ENCODE data around the gene UNKL. TPM values are rescaled to one million over a fixed set of nuclear protein-coding genes. Genes with fewer than 3 reads are reported as not detected.
"Not testable (repeated sequence)": the region's sequence is repeated elsewhere in the genome, so short reads cannot be mapped to it uniquely, and the experiment has no call there.

The UNKL gene
- polyA plus RNA-seq, 1 donor = 7.5 TPM

DNA sequence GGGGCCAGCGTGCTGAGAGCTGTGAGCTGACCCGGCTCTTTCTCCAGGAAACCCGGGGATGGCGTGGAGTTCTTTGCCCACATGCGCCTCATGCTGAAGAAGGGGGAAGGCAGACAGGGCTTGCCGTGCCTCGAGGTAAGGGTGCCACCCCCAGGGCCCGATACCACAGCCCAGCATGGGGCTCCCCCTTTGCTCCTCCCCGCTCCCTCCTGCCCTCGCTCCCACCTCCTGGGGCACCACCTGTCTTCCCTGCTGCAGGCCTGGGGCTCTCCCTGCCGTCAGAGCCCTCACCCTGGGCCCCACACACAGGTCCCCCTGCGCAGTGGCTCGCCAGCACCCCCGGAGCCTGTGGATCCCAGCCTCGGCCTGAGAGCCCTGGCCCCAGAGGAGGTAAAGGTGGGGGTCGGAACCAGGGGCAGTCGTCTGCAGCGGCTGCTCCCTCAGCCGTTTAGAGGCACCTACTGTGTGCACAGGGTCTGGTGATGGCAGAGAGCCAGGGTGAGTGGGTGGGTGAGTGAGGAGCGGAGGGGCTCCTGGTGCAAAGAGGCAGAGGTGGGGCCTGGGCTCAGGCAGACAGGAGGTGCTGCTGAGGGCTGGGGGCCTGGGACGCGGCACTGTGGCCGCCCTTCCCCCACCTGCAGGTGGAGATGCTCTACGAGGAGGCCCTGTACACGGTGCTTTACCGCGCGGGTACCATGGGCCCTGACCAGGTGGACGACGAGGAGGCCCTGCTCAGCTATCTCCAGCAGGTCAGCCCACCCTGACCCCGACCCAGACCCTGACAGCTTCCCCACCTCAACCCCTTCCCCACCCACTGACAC lies 75.4 kb downstream of the UNKL start:
- no peak for DNase-seq (ENCODE audit: low read depth)

DNA sequence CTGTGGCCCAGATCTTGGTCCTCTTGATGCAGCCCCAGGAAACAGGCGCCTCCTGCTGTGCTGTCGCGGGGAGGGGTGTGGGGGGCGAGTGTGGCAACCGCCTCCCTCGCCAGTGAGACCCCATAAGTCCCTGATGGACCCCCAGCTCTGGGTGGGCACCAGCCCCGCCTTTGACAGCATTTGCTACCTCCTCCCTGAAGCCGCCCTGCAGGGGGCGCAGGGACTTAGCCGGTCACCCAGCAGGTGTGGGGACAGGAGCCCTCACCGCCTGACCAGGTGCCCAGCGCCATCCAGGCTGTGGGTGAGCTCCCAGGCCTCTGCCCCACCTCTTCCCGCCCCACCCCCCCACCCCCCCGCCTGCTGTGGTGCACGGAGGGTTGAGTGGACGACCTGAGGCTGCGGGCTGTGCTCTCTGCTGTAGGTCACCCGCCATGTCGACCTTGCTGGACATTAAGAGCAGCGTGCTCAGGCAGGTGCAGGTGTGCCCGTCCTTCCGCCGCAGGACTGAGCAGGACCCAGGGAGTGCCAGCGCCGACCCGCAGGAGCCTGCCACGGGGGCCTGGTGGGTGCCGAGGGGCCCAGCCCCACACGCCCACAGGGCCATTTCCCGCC lies 76.3 kb downstream of the UNKL start:
- DNase-seq (ENCODE audit: low read depth) = no peak

DNA sequence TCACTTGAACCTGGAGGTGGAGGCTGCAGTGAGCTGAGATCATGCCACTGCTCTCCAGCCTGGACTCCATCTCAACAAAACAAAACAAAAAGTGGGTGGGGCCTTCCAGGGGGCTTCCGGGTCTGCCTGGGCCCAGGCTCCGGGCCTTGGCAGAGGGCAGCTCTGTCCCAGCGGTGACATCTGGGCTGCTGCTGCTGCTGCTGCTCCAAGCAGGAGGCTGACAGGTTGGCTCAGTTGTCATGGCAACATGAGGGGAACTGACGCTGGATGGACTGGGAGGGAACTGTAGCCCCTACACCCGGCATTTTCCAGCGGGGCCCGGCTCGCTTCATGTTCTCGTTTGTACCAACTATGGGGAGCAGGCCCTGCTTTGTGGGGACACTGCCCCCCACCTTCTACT lies 77.0 kb downstream of the UNKL start:
- no peak for DNase-seq (ENCODE audit: low read depth)

DNA sequence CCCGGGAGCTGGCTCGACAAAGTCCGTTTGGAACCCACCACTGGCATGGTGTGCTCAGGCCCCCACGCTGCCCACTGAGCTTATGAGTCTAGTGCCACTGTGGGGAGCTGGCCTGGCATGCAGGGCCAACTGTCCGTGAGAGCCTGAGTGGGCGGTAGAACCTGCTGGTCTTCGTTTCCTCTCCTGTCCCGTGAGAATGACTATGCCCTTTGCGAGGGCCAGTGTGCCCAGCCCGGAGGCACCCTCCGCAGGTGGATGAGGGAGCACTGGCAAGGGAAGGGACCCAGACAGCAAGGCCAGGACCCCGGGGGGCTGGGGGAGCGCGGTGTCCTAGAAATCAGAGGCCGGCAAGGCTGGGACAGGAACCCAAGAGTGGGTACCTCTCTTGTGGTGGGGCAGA lies 77.9 kb downstream of the UNKL start:
- DNase-seq (ENCODE audit: low read depth) = no peak

DNA sequence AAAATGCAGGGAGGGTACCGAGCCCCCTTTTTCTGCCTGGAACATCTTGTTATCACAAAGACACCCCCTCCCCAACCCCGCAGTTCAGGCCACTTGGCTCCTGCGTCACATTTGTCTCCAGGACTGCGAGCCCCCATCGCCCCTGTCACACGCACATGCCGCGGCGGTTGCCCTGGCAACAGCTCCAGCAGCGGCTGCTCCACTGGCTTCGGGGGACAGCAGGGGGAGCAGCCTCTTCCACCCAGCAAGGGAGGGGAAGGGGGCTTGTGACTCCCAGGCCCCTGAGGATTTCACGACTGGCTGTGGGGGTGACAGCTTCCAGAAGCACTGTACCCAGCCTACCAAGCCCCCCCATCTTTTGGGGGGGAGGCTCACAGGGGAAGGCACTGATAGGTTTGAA lies 78.5 kb downstream of the UNKL start:
- DNase-seq (ENCODE audit: low read depth) = no peak

DNA sequence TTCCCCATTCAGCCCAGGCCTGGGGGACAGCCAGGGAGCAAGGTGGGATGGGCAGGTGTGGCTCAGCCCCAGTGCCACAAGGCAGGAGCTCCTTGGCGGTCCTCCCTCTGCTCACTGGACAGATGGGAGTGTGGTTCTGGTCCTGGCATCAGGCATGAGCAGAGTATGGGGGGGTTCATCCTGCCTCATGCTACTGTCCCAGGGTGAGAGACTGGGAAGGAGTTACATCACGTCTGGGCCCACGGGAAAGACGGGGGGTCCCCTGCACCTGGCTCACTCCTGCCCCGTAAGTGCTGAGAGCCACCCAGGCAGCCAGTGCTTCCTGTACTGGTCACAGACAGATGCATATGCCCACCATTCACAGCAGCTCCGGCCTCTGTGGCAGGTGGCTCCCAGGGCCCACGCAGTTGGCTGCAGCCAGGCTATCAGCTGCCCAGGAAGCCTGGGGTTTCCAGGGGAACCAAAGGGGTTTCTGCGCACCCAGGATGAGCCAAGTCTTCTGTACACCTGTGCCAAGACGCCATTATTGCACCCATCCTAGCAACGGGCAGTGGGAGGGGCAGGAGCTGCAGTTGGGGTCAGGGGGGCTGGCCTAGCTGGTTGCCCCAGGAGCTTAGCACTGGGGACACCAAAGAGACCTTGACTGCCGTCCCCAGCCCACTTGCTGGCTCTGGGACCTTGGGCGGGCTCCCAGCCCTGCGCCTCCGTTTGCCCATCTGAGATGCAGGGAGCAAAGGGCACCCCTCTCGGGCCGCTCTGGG lies 79.1 kb downstream of the UNKL start:
- no peak for DNase-seq (ENCODE audit: low read depth)

DNA sequence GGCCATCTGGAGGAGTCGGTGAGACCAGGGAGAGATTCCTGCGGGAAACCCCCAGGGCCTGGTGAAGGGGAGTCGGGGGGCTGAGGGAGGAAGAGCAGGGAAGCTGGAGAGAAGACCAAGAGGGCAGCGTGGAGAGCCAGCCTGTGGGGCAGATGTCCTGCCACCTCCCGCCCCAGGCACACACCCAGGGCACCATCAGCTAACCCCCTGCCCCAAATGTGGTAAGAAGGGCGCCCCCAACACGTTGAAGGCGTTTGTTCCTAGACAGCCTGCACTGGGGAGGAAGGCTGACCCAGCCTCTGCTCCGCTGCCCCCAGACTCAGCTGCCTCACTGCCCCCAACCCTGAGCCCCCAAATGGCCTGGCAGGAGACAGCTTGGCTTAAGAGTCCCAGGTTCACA lies 79.8 kb downstream of the UNKL start:
- no peak for DNase-seq (ENCODE audit: low read depth)

DNA sequence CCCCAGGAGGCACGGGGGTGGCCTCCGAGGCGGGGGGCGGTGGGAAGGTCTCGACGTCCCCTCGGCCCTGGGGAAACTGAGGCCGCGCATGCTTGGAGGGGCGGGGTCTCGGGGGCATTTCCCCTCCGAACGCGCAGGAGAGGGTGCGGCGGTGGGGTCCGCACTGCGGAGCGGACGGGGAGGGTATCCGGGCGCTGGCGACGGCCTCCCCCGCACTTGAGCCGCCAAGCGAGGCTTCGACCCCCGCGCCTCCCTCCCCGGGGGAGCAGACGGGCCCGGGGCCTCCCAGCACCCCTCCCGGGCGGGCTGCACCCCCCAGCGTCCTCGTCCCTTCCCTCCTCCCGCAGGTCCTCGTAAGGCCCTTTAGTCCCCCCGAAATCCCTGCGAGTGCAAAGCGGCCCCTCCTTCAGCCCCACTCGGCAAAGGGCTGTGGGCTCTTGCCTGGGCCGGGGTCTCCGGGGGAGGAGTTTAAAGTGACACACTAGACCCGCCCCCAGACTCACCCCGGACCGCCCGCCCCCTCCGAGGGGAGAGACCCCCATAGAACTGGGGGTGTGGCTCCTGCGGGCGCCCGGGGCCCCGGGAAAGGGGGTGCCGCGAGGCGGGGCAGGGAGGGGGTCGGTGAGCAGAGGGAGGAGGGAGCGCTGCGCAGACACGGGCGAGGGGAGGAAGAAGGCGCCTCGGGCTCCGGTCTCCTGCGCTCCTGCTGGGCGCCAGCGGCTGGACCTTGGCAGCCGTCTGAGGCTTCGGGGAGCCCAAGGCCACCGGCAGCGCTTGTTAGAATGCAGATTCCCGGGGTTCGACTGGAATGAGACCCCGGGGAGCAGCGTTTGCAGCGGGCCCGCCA lies 80.4 kb downstream of the UNKL start:
- no peak for DNase-seq (ENCODE audit: low read depth)

DNA sequence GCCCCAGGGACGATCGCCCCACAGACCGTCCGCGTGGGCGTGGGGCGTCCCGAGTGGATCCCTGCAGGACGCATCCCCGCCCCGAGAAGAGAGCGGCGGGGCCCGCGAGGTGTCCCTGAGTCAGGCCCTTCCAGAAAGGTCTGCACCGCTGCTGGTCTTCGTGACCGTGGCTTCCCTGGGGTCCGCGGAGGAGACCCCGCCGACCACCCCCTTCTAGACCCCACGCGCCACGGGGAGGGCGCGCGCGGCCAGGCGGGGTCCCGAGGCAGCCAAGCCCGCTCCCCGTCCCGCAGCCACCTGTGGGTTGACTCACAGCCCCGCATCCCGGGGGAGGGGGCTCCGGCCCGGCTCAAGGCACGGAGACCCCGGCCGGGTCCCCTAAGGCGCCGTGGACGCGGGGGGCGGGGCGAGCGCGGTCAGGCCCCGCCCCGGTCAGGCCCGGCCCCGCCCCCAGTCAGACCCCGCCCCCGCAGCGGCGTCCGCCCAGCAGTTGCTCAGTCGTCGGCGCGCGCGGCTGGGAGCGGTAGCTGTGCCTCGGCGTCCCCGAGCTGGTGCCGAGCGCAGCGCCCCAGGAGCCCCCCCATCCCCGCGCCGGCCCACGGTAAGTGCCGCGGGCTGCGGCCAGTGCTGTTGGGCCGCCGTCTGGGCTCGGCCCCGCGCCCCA lies 81.2 kb downstream of the UNKL start, which contains the start of gene BAIAP3:
Gene BAIAP3 (plus strand): TSS at position 497 of the 664 bp plus-strand sequence. CDS start 4,905 bp downstream, outside the sequence.
- no peak for DNase-seq (ENCODE audit: low read depth)

DNA sequence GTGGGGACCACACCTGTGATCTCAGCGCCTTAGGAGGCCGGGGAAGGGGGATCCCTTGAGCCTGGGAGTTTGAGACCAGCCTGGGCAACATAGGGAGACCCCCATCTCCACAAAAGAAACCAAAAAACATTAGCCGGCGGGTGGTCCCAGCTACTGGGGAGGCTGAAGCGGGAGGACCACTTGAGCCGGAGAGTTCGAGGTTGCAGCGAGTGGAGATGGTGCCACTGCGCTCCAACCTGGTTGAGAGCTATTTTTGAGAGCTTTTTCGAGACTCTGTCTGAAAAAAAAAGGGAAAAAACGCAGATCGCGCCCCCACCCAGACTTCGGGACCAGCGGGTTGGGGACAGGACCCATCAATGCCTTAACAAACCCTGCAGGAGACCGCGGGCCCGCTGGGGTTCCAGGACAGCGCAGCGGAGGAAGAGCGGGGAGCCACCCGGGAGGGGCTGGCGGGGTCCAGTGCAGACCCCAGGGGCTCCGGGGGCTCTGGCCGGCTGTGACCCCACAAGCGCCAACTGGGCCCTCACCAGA lies 81.8 kb downstream of the UNKL start:
- no peak for DNase-seq (ENCODE audit: low read depth)

DNA sequence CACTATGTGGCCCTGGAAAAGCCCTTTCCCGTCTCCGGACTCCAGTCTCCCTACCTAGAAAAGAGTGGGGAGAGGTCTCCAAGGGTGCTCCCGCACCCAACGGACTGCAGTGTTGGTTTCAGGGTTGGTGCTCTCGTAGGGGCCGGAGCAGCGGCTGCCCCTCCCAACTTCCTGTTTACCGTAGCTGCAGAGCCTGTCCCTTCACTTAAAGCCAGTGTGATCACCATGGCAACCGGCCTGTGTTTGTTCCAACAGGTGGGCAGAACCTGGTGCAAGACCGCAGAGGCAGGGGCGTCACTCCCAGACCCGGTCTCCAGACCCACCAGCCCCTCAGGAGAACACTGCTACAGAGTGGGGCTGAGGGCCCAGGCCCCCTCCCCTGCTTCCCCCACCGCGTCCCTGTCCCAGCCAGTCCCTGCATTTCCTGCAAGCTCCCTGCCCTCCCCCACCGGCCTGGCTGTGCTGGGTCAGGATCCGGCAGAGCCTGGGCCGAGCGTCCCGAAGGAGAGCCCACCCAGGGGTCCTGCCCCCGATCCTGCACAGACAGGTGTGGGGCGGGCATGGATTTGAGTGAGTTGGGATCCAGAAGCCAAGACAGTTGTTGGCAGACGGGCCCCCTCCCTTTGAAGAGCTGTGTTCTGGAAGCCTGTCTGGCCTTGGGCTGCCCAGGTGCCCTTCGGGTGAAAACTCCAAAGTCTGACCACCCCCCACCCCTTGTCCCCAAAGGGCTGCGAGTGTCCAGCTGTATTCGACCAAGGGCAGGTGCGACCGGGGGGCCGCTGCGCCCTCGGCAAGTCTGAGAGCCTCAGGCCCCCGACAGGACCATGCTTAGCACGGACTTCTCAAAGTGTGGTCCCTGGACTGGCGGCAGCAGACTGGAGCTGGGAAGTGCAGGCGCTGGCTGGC lies 82.5 kb downstream of the UNKL start:
- DNase-seq (ENCODE audit: low read depth) = no peak

DNA sequence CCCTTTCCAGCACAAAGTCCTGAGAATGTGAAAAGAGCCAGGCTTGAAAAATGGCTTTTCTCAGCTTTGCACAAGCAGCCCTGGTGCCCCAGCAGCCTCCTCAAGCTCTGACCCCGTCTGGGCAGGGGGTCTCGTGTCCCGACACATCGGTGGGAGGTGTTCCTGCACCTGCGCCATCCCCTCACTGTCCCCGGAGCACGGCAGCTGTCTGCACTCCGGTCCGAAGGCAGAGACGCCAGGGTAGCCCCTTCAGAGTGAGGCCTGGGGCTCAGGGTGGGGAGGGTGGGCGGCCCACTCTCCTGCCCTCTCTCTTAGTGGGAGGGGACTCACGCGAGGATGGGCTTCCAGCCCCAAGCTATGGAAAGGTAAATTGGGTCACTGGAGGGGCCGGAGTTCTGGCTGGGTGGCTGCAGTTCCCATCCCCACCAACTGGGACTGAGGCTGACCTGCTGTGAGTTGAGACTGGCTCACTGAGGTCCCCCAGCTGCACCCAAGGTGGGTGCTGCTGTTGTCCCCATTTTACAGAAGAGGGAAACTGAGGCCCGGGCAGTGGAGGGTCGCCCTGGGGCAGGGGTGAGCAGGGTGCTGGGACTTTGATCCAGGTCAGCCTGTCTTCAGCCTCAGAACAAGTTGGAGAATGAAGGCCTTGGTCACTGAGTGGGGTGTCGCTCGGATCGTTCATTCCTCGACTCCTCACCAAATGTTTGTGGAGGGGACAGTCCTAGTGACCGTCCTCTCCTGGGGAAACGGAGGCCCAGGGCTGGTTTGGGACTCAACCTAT lies 83.4 kb downstream of the UNKL start:
- no peak for DNase-seq (ENCODE audit: low read depth)

DNA sequence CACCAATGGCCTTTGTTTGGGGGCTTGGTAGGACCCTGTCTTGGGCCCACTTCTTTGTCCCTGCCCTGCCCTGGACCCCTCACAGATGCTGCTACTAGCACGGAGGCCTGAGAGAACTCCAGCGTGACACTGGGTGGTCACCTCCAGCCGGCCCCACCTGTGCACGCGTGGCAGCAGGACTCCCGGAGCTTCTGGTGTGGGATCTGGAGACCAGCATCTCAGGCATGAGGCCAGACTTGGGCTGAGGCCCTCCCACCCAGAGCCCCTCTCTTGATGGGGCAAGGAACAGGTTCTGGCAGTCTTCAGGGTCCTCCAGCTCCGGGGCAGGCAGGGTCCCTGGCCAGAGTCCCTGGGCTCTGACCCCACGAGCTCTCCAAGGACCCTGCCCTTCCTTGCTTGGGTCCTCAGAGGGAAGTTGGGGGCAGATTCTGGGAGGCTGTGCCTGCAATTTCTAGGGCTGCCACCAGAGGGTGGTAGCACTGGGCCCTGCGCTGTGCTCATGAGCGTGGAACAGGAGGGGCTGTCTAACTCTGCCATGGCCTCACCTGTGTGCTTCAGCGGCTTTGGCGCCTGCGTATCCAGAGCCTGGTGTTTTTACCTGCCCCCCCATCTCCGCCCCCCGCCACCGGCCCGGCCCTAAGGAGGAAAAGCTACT lies 84.1 kb downstream of the UNKL start:
- DNase-seq (ENCODE audit: low read depth) = no peak

DNA sequence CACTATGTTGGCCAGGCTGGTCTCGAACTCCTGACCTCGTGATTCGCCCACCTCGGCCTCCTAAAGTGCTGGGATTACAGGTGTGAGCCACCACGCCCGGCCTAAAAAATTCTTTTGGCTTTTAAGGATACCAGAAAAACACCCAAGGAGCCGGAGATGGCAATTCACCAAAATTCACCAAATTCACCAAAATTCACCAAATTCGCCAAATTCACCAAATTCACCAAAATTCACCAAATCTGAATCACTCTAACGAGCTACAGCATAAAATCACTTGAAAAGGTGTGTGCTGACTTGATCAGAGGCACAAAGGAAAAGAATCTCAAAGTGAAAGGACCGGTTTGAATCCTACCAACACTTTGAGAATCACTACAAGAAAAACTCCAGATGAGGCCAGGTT lies 85.5 kb downstream of the UNKL start:
- DNase-seq (ENCODE audit: low read depth) = not testable (repeated sequence)

DNA sequence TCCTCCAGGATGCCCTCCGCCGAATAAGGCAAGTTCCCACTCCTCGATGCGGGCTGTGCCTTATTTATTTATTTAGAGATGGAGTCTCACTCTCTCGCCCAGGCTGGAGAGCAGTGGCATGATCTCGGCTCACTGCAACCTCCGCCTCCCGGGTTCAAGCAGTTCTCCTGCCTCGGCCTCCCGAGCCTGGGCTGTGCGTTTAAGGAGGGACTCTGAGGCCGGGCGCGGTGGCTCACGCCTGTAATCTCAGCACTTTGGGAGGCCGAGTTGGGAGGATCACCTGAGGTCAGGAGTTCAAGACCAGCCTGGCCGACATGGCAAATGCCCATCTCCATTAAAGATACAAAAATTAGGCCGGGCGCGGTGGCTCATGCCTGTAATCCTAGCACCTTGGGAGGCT lies 86.4 kb downstream of the UNKL start:
- DNase-seq (ENCODE audit: low read depth) = not testable (repeated sequence)

DNA sequence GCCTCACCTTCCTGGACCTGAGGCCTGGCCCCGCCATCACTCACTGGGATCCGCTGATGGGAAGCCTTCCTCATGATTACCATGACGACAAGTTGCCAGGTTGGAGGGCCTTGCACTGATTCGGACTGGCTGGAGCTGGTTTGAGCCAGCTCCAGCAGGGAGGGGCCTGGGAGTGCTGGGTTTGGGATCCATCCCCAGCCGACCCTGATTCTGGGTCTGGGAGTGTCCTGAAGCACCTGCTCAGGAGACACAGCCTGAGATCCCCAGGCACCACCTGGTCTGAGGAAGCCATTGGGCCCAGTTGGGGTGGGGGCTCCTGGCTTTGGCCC lies 86.9 kb downstream of the UNKL start:
- no peak for DNase-seq (ENCODE audit: low read depth)

DNA sequence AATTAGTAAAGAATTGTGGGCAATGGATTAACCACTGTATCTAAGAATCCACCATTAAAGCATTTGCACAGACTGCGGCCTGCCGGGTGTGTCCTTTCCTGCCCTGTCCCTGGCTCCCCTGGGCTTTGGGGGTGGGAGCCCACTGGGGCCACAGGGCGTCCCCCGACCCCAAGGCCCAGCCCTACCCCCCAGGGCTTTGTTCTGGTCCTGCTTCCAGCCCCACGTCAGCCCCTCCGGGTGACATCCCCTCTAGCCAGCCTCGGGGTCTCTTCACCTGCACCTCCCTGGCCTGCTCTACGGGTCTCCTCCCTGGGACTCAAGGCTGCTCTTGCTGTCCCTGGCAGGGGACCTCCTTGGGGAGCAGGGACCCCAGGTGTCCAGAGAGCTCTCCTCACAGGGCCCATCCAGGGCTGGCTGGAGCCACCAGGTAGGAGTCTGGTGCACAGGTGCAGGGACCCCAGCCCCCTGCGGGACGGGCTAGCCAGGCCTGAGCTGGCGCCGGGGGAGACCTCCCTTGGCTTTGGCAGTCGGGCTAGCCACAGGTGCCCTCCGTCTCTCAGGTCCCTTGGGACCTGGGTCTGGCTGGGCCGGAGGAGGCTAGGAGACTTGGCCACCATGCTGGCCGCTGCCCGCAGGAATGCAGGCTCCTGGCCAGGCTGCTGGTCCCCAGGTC lies 87.4 kb downstream of the UNKL start:
- DNase-seq (ENCODE audit: low read depth) = no peak

DNA sequence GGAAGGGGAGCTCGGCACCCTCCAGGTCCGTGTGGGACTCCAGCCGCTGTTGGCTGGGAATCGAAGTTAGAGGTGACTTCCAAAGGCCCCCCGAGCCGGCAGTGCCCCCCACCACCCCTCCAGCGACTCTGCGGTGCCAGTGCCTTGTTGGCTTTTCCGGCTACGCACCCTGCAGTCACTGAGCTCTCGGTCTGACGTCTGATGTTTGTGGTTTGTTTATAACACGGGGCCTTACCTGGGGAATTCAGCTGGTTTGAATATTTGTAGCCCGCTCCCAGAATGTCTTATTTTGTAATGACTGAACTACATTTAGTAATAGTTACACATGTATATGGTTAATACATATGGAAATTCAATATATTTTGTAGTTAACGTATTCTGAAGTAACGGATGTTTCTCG lies 88.1 kb downstream of the UNKL start:
- DNase-seq (ENCODE audit: low read depth) = no peak
